ENCODE measurements around the gene OR10A7.
A peak's percentile ranks its signal among the peaks of the same experiment; 100 is the strongest.
"Not testable (repeated sequence)": the region's sequence is repeated elsewhere in the genome, so short reads cannot be mapped to it uniquely, and the experiment has no call there.

OR10A7 gene

GRCh38 chr12:55220725-55221124, at the start of gene OR10A7:
Gene OR10A7, plus strand, starts transcription at chr12:55221025. Its CDS starts 0 bp downstream, at chr12:55221025.
- DNase-seq, result no peak

- no peak for DNase-seq
These were observed 49.4 kb upstream of the OR10A7 start for GRCh38 chr12:55171445-55171844.

GRCh38 chr12:55171846-55172245, 49.0 kb upstream of the OR10A7 start:
- not testable (repeated sequence) for DNase-seq

GRCh38 chr12:55172686-55173085, 48.1 kb upstream of the OR10A7 start:
- no peak for DNase-seq

GRCh38 chr12:55173456-55173855, 47.4 kb upstream of the OR10A7 start:
- DNase-seq, result no peak

- no peak for DNase-seq
These were observed 32.3 kb upstream of the OR10A7 start for GRCh38 chr12:55188573-55188972.

GRCh38 chr12:55188974-55189556, 31.8 kb upstream of the OR10A7 start:
- peak in 11 of 56 donors; percentile 0 to 82 (median 4) for DNase-seq

- no peak for DNase-seq
These were observed 26.4 kb upstream of the OR10A7 start for GRCh38 chr12:55194382-55194781.

- DNase-seq, result no peak
These were observed 5.7 kb downstream of the OR10A7 start for GRCh38 chr12:55226523-55226922.

GRCh38 chr12:55227643-55228042, 6.8 kb downstream of the OR10A7 start:
- DNase-seq, result no peak

- no peak for DNase-seq
These were observed 23.5 kb downstream of the OR10A7 start, which contains the start of gene OR6C74 for GRCh38 chr12:55244309-55244708. Gene OR6C74, plus strand, starts transcription at chr12:55244609. Its CDS starts 2,679 bp downstream, at chr12:55247288.

- DNase-seq, result no peak
These were observed 25.3 kb downstream of the OR10A7 start for GRCh38 chr12:55246159-55246558.

- DNase-seq, result no peak
These were observed 30.1 kb downstream of the OR10A7 start for GRCh38 chr12:55250944-55251343.

GRCh38 chr12:55253281-55253680, 32.5 kb downstream of the OR10A7 start:
- no peak for DNase-seq

GRCh38 chr12:55256831-55257230, 36.0 kb downstream of the OR10A7 start:
- DNase-seq, result no peak

GRCh38 chr12:55258303-55258702, 37.5 kb downstream of the OR10A7 start:
- no peak for DNase-seq
